ENCODE measurements around the gene ANKRD9.

ANKRD9 gene

DNA sequence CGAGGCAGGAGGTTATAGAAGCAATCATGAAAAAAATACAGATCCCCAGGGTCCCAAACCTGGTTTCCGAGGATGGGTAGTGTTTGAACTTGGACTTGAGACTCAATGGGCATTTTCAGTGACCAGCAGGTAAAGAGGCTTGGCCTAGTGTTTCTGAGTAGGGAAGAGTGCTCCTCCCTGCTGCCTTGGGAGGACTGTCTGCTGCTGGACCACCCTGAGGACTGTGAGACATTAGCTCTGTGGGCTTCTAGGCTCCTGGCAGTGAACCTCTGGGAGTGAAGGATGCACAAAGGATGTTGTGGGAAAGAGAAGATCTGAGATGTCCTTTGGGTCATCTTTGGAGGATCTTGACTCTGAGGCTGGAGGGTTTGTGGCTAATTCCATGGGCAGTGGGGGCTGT, 30.5 kb downstream of the ANKRD9 start:
- no peak for DNase-seq (ENCODE audit: low read depth, low spot score)

DNA sequence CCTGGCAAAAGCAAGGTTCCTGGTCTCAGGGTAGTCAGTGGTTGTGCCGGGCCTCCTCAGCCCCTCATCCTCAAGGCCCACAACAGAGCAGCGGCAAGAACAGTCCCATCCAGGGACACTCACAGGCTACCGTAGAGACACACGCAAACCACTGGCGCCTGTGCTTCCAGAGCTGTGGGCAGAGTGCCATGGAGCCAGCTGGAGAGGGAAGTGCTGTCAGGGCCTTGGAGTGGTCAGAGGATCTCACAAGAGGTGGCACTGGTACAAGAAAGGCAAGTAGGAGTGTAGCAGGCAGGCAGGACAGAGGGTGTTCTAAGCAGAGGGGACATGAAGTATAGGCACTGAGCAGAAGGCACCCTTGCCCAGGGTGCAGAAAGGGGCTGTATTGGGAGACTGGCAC, 34.6 kb downstream of the ANKRD9 start:
- no peak for DNase-seq (ENCODE audit: low read depth, low spot score)

GRCh38 chr14:102473559-102473958, 36.0 kb downstream of the ANKRD9 start:
- no peak for DNase-seq (ENCODE audit: low read depth, low spot score)

DNA sequence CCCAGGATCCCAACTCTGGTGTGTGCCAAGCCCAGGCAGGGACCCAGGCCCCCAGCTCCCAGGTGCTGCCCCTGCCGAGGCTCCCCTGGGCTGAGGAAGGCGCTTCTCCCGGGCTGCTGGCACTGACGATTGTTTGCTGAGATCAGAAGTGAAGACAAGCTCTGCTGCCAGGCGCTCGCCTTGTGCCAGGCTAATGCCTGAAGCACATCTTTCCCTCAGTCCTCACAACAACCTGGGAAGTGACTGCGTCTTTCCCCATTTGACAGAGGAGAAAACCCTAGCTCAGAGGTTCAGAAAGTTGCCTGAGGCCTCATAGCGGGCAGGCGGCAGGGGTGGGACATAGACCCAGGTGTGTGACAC, 36.8 kb downstream of the ANKRD9 start:
- DNase-seq (ENCODE audit: low read depth, low spot score): no peak

- no peak for DNase-seq (ENCODE audit: low read depth, low spot score)
These were observed 37.4 kb downstream of the ANKRD9 start for GRCh38 chr14:102471921-102472790.

GRCh38 chr14:102469261-102469660, 40.3 kb downstream of the ANKRD9 start:
- no peak for DNase-seq (ENCODE audit: low read depth, low spot score)

GRCh38 chr14:102464846-102465341, 44.7 kb downstream of the ANKRD9 start:
- DNase-seq (ENCODE audit: low read depth, low spot score): no peak

GRCh38 chr14:102464006-102464405, 45.6 kb downstream of the ANKRD9 start:
- DNase-seq (ENCODE audit: low read depth, low spot score): no peak

- no peak for DNase-seq (ENCODE audit: low read depth, low spot score)
These were observed 47.2 kb downstream of the ANKRD9 start for GRCh38 chr14:102462391-102462790.

GRCh38 chr14:102461490-102462338, 47.9 kb downstream of the ANKRD9 start:
- no peak for DNase-seq (ENCODE audit: low read depth, low spot score)

DNA sequence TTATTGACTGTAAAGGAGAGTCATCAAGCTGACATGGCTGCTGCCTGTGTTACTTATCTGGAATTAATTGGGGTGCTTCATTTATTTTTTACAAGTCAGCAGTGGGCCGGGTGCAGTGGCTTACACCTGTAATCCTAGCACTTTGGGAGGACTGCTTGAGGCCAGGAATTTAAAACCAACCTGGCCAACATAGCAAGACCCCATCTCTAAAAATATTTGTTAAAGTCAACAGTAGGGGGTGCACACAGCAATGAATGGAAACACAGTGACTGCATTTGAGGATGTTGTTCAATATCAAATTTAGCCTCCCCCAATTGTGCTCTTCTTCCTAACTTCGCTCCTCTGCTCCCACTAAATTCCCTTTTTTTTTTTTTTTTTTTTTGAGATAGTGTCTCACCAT, 52.1 kb downstream of the ANKRD9 start:
- DNase-seq (ENCODE audit: low read depth, low spot score): no peak

DNA sequence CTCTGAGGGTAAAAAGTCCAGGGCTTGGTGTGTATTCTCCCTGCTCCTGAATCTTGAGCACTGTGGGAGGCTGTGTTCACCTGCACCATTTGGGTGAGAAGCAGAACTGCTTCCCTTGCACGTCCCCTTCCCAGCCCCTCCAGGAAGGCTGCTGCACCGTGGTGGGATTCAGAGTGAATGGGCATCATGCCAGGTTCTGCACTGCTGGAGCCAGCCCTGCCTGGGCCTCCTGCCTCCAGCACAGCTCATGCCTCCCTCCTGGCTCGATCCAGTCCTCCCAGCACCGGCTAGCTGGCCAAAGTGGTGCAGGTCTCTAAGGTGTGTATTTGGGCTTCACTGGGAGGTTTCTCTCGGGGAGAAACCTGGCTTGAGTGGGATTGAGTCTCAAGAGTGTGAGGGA, 54.9 kb downstream of the ANKRD9 start:
- DNase-seq (ENCODE audit: low read depth, low spot score): no peak

DNA sequence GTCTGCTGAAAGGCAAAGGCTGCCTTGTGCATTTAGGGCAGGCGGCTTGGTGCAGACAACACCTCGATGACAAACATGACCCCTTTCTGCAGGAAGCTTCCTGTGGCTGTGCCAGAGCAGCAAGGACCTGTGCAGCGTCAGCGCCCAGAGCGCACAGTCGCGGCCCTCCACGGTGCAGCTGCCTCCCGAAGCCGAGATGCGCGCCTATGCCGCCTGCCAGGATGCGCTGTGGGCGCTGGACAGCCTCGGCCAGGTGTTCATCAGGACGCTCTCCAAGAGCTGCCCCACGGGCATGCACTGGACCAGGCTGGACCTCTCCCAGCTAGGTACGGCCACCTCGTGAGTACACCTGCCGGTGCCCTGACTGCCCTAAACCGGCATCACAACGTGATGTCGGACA, 57.3 kb downstream of the ANKRD9 start:
- no peak for DNase-seq (ENCODE audit: low read depth, low spot score)
